GM10266 (cell line): ENCODE measurements around the gene BCL11A.

Experiments used
- DNase-seq: peaks from one replicate; pipeline ENCODE4 v3.0.0; 2012; ENCODE audit errors: extremely low spot score
- TF ChIP-seq, protein P1 (sequence below): IDR thresholded peaks from 2 replicates; pipeline ENCODE4 v1.5.1; 2012; ENCODE audit warnings: mild to moderate bottlenecking, low read depth; ENCODE audit not compliant: control insufficient read depth, insufficient read depth; ENCODE audit errors: missing control alignments

The BCL11A gene

DNA sequence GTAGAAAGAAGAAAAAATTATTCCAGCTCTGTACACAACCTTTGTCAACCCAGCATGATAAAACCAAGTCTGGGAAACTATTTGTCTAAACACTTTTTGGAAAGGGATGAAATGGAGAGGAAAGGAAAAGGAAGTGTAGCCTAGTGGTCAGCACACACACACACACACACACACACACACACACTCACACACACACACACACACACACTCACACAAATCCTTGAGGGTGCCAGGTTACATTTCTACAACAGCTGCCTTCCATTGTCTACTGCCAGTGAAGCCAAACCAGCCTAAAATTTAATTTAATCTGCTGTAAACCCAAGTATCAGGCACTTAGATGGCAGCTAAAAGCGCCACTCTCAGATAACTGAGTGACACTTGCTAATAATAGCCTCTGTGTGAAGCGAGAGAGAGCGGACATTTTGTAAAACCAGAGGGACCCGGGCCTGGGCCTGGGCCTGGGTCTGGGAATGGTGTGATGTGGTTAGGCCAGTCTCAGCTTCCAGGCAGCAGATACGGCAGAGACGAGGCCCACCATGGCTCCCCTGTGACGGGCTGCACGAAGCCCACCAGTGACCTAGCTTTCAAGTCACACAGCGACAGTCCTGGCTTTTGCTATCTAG is 32.4 kb downstream of the BCL11A start:
- TF ChIP-seq, protein P1, sequence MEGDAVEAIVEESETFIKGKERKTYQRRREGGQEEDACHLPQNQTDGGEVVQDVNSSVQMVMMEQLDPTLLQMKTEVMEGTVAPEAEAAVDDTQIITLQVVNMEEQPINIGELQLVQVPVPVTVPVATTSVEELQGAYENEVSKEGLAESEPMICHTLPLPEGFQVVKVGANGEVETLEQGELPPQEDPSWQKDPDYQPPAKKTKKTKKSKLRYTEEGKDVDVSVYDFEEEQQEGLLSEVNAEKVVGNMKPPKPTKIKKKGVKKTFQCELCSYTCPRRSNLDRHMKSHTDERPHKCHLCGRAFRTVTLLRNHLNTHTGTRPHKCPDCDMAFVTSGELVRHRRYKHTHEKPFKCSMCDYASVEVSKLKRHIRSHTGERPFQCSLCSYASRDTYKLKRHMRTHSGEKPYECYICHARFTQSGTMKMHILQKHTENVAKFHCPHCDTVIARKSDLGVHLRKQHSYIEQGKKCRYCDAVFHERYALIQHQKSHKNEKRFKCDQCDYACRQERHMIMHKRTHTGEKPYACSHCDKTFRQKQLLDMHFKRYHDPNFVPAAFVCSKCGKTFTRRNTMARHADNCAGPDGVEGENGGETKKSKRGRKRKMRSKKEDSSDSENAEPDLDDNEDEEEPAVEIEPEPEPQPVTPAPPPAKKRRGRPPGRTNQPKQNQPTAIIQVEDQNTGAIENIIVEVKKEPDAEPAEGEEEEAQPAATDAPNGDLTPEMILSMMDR: no peak

DNA sequence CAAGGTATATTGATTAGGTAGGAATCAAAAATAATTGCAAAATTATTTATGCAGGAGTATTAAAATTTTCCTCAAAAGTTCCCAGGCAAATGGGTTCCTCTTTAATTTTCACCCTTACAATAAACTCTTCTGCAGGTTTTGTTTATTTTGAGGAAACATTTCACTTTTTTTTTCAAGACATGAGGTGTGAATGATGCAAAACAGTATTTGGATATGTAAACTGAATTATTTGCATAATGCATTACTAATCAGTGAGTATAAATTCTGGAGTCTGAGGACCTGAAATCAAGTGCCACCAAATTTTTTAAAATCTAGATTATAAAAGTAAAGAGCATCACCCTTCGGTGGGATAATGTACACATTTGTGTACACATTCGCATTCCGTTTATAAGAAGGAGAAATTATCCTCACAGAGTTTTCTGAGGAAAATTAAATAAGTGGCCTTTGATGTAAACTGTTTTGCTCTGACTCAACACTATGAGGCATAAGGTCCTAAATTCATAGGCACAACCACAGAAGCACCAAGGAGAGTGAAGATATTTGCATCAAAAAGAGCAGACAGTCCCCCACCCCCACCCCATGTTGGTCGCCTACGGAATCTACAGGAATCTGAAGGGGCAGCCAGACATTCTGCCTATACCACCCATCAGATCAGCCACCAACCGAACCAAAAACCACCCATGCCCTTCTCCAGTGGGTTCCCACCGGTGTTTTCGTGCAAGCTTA is 33.1 kb downstream of the BCL11A start:
- DNase-seq: no peak
- TF ChIP-seq, protein P1: no peak

More for the DNA sequence above, 32.4 kb downstream of the BCL11A start:
- DNase-seq: no peak

DNA sequence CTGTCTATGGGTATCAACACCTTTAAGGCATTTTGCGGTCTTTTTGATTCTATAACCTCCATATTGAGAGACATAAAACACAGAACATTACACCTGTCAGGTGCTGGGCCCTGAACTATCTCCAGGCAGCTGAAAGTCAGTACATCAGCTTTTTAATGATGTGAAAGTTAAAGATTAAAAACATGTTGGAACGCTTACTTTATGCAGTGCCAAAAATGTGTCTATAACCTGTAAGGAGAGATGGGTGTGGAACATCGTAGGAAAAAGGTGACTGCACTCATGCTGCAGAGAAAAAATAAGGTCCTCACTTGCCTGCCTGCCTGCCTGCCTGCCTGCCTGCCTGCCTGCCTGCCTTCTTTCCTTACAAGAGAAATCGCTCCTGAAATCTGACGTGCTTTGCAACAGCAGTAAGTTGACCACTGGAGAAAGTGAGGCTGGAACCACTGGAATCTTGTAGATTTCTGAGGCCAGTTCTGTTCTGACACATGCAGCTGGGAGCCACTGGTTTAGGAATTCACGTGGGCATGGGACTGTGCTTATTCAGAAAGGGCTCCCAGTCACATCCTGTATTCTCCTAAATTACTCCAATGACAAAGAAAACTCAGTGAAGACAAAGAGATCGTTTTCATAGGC is 34.1 kb downstream of the BCL11A start:
- no peak for DNase-seq
- TF ChIP-seq, protein P1: no peak

DNA sequence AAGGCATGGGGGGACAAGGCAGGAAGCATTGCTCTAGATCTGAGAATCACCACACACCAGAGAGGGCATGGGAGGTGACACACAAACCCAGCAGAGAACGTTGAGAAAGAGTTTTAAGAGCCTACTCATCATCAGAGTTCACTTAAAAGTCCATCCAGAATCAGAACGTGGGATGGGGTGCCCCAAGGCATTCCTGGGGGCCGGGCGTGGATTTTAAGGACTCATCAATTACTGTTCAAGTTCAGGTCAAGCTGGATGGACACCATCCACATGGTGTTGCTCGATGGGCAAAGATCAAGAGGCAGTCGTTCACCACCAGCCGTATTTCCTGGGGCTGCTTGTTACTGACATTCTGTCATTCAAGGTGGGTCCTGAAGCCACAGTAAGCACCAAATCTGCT is 34.9 kb downstream of the BCL11A start:
- TF ChIP-seq, protein P1: no peak
- DNase-seq: no peak

DNA sequence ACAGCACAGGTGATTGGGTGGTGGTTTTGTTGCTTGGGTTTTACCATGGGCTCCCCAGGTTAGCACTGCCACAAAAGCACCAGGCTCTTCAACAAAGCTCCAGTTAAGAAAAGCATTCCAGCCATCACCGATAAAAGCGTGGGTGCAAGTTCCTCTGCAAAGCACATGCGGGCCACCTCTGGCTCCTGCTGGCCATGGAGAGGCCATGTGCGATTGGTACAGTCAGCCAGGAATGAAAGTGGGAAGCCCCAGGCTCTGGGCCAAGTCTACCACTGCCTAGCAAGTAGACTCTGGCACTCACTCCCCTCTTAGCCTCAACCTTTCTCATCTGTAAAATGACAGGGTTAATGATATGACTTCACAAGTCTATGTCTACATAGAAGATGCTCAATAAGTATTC is 36.0 kb downstream of the BCL11A start:
- DNase-seq: no peak
- TF ChIP-seq, protein P1: no peak

DNA sequence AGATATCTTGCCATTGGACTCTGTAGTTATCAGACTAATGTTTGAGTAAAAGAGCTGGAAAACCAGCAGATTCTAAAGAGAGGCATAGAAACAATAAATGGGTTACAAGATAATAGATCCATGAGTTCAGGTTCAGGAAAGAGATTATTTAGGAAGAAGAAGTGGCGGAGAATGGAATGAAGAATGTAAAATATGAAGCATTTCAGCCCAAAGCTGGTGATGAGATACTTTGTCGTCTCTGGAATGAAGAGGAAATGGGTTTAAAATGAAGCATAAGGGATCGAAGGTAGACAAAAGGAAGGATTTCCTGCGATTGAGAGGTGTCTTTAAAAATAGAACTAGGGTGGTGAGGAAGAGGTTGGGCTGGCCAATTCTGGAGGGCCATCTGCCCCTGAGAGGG is 36.6 kb downstream of the BCL11A start:
- no peak for DNase-seq
- TF ChIP-seq, protein P1: no peak

DNA sequence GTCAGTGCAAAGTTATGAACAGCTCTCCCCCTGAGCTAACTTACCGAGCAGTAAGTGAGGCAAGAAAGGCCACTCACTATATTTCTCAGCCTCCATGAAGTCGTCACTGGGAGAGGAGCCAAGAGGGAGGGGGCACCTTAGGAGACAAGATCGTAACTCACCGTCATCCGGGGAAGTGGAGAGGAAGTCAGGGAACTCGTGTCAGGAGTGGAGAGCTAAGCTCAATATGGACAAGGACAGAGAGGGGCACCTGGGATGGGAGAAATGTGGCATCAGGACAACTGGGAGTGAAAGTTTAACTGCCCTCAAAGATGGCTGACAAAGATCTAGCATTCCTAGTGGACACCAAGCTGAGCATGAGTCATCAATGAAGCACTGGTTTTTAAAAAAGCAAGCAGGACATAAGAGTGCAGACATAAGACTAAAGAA is 37.1 kb downstream of the BCL11A start:
- TF ChIP-seq, protein P1: no peak
- no peak for DNase-seq
